Ovary (tissue), 3 donors: ENCODE results near the gene ZNF81.

Source experiments
- CTCF ChIP-seq, 3 donors: fragments of 450-650 bp in 2 of 3; fragments of 200-600 bp in 1 of 3; IDR thresholded peaks; one replicate each; pipeline versions ENCODE4 v1.5.1 to v1.8.0; 2016 to 2022; ENCODE audit warnings: antibody characterized with exemption in 3 of 3, mild to moderate bottlenecking in 1 of 3
- EP300 ChIP-seq: sonication (generic); formaldehyde crosslinking; IDR thresholded peaks from one replicate; pipeline ENCODE4 v1.6.1; 2017; ENCODE audit warnings: antibody characterized with exemption
- POLR2A ChIP-seq: fragments of 450-650 bp; IDR thresholded peaks from one replicate; pipeline ENCODE4 v1.6.1; 2017; ENCODE audit warnings: antibody characterized with exemption, mild to moderate bottlenecking, moderate library complexity
- donor health status: DM: no; HTN: no; CAD: no.

DNA sequence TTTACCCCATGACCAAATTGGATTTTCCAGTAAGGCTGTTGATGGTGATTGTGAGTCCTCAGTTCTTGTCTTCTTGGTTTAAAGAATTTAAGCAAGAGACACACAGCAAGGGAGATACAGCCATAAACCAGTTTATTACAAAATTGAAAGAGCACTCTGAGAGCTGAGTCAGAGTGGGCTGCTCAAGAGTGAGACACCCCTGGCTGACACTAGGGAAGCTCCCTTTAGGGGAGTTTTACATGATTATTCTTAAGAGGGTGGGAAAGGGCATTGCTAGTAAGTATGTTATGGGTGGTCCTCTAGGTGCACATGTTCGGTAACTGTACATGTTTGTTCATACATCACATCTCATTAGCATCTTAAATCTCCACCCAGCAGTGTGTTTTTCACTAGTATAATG lies 18.8 kb upstream of the ZNF81 start:
- TF ChIP-seq EP300 = no peak
- no peak for TF ChIP-seq CTCF (IDR thresholded peaks at IDR 0.05)
- TF ChIP-seq POLR2A = no peak
